Iris pigment epithelial cell (primary cell): ENCODE results near the gene NUP210L.

Source experiments
- DNase-seq: peaks from one replicate; pipeline ENCODE4 v3.0.0-alpha.2; 2011; ENCODE audit warnings: low read depth

Gene NUP210L

GRCh38 chr1:154154534-154155191, at the start of gene NUP210L:
TSS of gene NUP210L (minus strand) at chr1:154155073.
- DNase-seq = peak; percentile 53

GRCh38 chr1:154199563-154199879, 44.6 kb upstream of the NUP210L start:
- DNase-seq = no peak

DNA sequence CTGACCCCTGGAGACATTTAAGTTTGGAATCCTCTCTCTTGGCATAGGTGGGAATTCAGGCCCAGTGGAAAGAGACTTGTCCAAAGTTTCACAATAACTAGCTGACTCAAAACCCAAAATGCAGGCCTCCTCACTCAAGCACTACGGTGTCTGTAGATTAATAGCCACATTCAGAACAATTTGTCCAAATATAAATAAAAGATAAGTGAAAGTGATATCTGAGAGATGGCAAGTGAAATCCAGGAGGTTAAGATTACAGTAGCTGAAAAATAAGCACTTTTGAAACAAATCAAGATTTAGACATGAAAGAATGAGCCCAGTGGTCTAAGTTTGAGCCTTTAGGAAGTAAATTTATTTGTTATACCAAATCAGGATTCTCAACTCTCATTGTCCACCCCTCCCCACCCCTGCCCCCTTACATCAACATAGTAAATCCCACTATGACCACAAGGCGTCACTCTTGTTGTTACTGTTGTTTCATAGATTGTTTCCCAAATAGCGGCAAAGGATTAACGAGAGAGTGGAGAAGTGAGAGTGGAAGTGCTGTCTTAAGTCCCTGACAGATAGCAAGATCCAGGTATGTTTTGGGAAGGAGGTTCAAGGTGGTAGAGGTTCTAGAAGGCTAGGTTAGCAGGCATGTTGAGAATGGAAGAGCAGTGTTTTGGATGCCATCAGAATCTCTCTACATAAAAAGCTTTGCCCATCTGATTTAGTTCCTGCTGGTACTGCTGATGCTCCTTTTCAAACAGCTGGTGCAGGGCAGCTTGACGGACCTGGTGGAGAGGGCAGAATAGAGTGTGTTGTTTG, 44.1 kb upstream of the NUP210L start:
- peak; percentile 69 for DNase-seq

DNA sequence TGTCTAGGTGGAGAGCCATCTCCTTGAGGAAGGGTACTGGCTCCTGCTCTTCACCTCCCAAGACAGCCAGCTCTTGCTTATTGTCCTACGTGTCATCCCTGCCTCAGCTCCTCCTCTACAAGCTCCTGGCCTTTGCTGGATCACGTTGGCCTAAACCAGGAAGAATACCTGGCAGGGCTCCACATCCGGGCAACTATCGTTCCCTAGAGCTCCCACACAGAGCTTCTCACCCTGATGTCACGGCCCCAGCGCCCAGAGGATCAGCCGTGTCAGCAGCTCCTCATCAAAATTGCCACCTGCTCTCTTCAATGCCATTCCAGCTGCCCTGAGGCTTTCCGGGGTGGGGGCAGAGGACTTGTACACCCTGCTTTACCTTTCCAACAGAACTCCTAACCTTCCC, 38.9 kb upstream of the NUP210L start:
- DNase-seq = no peak

DNA sequence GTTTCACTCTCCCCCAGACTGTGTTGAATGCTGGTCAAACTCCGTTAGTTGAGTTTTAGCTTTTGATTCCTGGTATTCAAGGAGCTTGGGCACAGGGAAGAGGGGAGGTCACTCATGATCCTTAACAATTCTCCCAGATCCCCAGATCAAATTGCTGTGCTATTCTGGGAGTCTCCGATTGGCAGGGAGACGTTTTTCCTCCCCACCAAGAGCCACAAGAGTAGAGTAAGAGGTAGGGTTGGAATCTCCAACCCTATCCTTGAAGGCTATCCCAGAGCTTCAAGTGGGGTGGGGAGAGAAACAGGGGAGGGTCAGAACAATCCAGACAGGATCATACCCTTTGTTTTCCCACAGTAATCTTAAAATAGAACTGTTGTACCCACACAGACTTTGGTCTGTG, 37.6 kb upstream of the NUP210L start:
- DNase-seq = no peak

GRCh38 chr1:154191990-154192461, 37.2 kb upstream of the NUP210L start, which contains the start of gene TPM3:
TSS of gene TPM3 (minus strand) at chr1:154192100. CDS start at chr1:154192018, 82 bp downstream.
- DNase-seq = no peak

- peak; percentile 58 for DNase-seq
Measured at GRCh38 chr1:154190550-154190949, 35.7 kb upstream of the NUP210L start.

DNA sequence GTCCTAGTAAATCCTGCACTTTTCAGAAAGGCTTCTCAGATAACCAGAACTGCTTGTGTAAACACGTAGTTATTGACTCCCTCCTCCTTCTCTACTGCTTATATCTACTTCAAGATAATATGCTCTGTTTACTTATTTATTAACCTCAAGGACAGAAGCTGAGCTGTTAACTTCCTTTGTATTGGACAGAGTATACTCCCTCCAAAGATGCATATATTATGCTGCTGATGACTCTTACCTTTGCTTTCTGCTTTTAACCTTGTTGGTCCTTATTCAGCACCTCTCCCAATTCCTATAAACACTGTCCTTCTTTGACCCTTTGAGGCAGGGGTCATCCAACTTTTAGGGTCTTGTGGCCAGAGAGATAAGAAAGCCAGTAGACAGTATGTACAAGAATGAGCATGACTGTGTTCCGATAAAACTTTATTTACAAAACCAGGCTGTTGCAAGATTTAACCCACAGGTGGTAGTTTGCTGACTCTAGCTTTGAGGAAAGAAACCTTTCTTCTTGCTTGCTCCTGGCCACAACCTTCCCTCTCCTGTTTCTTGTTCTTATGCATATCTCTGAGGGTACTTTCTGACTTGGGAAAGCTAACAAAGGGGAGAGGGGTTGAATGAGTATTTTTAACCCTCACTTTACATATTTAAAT, 32.1 kb upstream of the NUP210L start:
- DNase-seq = no peak

DNA sequence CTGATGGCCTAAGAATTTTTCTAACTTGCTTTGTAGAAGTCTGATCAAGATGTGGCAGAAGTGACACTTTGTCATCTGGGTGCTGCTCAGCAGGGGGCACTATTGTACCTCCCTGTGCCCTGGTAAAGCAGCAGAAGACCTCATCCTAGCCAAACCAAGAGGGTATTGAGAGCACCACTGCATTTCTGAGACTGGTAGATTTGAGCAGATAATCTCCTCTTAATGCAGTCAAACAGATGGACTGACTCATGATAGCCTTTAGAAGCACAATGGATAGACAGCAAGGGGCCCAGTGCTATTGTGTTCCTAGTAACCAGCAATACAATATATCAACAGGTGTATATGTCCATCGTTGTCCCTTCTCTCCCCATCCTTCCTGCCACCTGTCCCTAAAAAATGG, 31.3 kb upstream of the NUP210L start:
- peak; percentile 56 for DNase-seq

- peak; percentile 97 for DNase-seq
Measured at GRCh38 chr1:154183046-154183915, 28.4 kb upstream of the NUP210L start.

GRCh38 chr1:154182344-154183045, 27.6 kb upstream of the NUP210L start:
- DNase-seq = peak; percentile 95

DNA sequence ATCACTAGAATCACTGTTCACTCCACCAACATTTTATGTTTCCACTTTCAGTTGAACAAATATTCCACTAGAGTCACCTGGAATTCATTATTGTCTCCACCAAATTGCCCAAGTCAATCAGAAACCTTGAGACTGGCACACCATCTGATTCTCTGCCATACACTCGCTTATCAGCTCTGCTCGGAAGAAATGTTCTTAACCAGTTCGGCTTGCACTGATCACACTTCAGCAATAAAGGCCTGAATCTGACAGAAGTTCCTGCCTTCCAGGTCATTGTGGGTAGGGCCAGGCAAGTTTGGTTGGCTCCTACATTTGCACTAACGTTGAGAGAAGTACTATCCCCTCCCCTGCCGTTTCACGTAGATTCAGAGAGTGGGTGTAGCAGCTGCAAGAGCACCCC, 27.1 kb upstream of the NUP210L start:
- no peak for DNase-seq

- DNase-seq = no peak
Measured at GRCh38 chr1:154179946-154180687, 25.2 kb upstream of the NUP210L start.

- DNase-seq = peak; percentile 39
Measured at GRCh38 chr1:154178911-154179811, 24.3 kb upstream of the NUP210L start.

- no peak for DNase-seq
Measured at GRCh38 chr1:154178013-154178412, 23.1 kb upstream of the NUP210L start.

DNA sequence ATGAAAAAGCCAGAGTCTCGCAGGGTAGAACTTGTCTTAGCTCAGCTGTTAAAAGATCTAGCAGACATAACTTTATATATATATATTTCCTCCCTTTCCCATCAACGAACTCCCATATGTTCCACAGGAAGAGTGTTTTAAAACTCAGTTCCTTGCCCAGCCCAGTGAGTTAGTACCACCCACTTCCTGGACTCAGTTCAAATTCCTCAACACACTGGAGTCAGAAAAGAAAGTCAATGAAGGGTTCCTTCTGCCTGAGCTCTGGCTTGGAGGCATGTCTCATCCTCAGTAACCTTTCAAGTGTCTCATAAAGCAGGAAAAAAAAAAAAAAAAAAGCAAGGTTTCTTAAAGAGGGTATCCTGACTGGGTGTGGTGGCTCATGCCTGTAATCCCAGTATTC, 21.5 kb upstream of the NUP210L start:
- DNase-seq = peak; percentile 86

GRCh38 chr1:154174654-154175053, 19.8 kb upstream of the NUP210L start:
- DNase-seq = no peak

GRCh38 chr1:154171880-154172279, 17.0 kb upstream of the NUP210L start:
- DNase-seq = no peak

DNA sequence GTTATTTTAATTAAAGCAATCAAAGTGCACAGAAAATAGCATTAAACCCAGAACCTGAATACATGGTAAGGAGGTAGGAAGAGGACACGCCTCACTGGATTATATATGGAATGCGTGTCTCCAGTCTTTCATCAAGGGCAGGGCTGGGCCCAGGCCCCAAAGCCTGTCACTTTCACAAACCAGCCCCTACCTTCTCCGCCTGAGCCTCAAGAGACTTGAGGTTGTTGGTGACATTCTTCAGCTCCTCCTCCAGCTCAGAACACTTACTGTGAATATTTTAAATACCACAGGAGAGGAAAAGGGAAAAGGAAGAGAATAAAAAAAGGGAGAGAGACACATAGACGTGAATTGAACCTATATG, 16.3 kb upstream of the NUP210L start:
- DNase-seq = no peak
